T-helper 2 cell treated with Interferon-gamma antibody and Interleukin-4, amounts not matched to agents 5 μg/mL and 100 μg/mL, for 36 hours (primary cell): ENCODE results near the gene SLC22A31.
A peak's percentile ranks its signal among the peaks of the same experiment; 100 is the strongest.

Experiments used
- DNase-seq: peaks from one replicate; pipeline ENCODE4 v3.0.0; 2021; ENCODE audit warnings: low spot score
- H3K27ac Mint-ChIP-seq: one replicate; pipeline ENCODE4 v1.8.0; 2021; ENCODE audit warnings: mild to moderate bottlenecking, mixed read lengths
- H3K27me3 Mint-ChIP-seq: one replicate; pipeline ENCODE4 v1.8.0; 2021; ENCODE audit warnings: low read depth, mixed read lengths
- H3K36me3 Mint-ChIP-seq: one replicate; pipeline ENCODE4 v1.8.0; 2021; ENCODE audit warnings: low read depth, mixed read lengths
- H3K4me1 Mint-ChIP-seq: one replicate; pipeline ENCODE4 v1.8.0; 2021; ENCODE audit warnings: low read depth, mixed read lengths
- H3K4me3 Mint-ChIP-seq: one replicate; pipeline ENCODE4 v1.8.0; 2022; ENCODE audit warnings: mild to moderate bottlenecking, moderate library complexity, mixed read lengths
- H3K9me3 Mint-ChIP-seq: one replicate; pipeline ENCODE4 v1.8.0; 2021; ENCODE audit warnings: mixed read lengths

The SLC22A31 gene

DNA sequence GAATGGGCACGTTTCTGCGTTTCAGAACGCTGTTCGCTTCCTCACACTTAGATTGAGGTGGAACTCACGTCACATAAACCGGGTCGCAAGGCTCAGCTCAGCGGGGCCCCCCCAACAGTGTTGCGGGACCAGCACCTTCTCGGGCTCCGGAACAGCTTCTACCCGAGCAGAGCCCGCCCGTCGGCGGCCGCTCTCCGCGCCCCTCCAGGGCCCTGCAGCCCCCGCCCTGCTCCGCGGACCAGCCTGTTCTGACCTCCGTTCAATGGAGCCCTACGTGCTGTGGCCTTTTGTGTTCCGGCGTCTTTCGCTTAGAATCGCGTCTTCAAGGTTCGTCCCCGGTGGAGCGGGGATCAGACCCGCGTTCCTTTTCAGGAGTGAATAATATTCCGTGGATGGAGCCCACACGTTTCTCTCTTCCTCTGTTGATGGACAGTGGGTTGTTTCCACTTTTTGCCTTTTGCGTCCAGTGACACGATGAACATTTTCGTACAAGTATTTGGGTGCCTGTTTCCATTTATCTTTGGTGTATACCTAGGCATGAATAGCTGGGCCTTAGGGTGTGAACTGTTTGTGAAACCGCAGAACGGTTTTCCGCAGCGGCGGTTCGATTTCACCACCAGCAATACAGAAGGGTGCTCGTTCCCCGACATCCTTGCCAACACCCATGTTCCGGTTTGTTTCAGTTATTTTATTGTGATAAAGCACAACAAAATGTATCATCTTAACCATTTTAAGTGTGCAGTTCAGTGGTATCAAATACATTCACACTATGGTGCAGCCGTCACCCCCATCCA is 2.3 kb upstream of the SLC22A31 start:
- no peaks in the 10 kb centered on the region for H3K9me3 Mint-ChIP-seq
- no peaks in the 10 kb centered on the region for H3K36me3 Mint-ChIP-seq
- peak overlapping the region; percentile 38 for H3K4me3 Mint-ChIP-seq
- peak overlapping the region; percentile 42 for H3K27ac Mint-ChIP-seq
- no peak for DNase-seq
- H3K4me1 Mint-ChIP-seq, result peaks cover 6% of the 10 kb centered on the region
- peaks cover 32% of the 10 kb centered on the region for H3K27me3 Mint-ChIP-seq

DNA sequence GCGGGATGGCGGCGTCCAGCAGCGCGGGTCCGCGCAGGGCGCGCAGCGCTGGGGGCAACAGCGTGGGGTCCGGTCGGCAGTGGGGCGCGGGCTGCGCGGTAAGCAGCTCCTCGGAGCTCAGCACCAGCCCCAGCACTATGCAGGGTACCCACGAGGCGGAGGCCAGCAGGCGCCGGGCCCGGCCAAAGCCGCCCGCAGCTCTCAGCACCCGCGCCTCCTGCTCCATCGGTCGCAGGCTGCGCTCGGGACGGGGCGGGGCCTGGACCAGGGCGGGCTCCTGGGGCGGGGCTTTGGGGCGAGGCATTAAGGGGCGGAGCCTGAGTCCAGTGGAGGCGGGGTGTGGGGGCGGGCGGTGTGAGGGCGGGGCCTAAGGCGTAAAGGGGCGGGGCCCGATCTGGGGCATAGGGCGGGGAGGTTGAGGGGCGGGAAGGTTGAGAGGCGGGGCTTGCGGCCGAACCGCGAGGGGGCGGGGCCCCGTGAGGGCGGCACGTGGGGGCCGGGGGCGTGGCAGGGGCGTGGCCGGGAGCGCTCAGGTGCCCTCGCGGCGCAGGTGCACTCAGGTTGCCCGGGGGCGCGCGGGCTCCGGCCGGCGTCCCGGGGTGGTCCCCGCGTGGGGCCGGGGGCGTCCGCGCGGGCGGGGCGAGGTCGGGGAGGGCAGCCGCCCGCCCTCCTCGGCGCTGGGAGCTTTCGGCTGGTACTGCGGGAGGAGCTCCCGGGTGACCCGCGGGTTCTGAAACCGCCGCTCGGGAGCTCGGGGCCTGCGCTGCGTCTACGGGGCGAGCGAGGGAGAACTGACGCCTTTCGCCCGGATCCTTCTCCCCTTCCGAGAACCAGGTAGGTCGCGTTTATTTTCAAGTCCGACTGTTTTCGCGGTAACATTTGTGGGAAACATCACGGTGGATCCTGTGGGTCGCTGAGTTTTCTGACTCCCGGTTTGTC is 1.4 kb upstream of the SLC22A31 start:
- H3K4me3 Mint-ChIP-seq, result peak overlapping the region; percentile 24
- peaks cover 6% of the 10 kb centered on the region for H3K4me1 Mint-ChIP-seq
- H3K36me3 Mint-ChIP-seq, result no peaks in the 10 kb centered on the region
- no peak overlapping the region for H3K27ac Mint-ChIP-seq
- peaks cover 32% of the 10 kb centered on the region for H3K27me3 Mint-ChIP-seq
- no peaks in the 10 kb centered on the region for H3K9me3 Mint-ChIP-seq
- DNase-seq, result peak; percentile 69

DNA sequence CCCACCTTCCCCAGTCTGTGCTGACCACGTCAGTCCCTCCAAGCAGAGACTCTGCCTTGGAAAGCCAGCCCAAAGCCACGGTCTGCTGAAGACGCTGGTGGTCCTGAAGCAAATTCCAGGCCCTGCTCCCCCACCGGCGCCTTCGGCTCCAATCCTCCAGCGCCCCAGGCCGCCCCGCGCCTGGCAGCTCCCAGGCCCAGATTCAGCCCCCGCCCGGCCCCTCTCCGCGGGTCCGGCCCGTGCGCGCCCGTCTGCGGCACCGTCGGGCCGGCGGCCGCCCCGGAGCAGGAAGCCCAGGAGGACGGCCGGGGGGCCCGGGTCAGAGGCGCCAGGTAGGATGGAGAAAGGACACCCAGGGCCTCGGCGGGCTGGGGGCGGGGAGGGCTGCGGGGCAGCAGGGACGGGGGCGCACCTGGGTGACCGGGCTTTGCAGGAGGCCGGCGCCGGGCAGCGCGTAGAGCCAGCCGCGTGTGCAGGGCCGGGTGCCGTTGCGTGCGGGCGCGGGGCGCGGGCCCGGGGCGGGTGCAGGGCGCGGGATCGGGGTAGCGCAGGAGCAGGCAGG is 594 bp upstream of the SLC22A31 start:
- Mint-ChIP-seq H3K27me3 (peaks cover 32% of the 10 kb centered on the region), H3K4me1 (peaks cover 6% of the 10 kb centered on the region), H3K4me3 (peak overlapping the region; percentile 51), H3K9me3 (no peaks in the 10 kb centered on the region), H3K36me3 (no peaks in the 10 kb centered on the region), H3K27ac (no peak overlapping the region)
- DNase-seq, result no peak

DNA sequence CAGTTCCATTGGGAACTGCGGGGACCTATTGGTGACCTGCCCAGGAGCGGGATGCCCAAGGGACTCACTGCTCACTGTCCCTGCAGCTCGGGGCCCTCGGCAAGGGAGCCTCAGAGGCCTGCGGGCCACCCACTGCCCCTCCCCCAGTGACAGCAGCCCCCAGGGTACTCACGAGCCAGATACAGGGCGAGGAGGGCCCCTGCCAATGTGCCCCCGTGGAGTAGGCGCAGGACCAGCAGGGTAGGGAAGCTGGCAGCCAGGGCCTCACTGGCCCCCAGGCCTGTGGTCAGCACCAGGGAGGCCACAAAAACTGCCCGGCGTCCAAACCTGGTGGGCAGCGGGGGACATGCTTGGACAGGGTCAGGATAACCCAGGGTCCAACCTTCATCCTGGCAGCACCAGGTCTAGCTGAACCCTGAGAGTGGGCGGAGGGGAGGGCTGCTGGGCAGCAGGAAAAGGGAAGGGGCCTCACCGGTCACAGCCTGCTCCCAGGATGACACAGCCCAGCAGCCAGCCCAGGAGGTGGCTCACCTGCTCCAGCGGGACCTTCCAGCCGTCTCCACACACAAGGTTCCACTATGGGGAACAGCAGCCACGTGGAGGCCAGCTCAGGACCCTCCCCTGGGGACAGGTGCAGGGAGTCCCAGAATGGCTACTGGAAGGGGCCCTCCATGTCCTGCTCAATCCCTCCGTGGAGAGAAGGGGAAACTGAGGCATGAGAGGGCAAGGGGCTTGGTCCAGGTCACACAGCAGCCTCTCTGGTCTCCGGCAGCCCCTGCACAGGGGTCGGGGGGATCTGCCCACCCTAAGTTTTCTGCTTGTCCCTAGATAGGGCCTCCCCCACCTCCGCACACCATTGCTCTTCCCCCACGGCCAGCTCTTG is 855 bp downstream of the SLC22A31 start:
- Mint-ChIP-seq H3K27ac (no peak overlapping the region), H3K4me3 (peak overlapping the region; percentile 15), H3K36me3 (no peaks in the 10 kb centered on the region)

DNA sequence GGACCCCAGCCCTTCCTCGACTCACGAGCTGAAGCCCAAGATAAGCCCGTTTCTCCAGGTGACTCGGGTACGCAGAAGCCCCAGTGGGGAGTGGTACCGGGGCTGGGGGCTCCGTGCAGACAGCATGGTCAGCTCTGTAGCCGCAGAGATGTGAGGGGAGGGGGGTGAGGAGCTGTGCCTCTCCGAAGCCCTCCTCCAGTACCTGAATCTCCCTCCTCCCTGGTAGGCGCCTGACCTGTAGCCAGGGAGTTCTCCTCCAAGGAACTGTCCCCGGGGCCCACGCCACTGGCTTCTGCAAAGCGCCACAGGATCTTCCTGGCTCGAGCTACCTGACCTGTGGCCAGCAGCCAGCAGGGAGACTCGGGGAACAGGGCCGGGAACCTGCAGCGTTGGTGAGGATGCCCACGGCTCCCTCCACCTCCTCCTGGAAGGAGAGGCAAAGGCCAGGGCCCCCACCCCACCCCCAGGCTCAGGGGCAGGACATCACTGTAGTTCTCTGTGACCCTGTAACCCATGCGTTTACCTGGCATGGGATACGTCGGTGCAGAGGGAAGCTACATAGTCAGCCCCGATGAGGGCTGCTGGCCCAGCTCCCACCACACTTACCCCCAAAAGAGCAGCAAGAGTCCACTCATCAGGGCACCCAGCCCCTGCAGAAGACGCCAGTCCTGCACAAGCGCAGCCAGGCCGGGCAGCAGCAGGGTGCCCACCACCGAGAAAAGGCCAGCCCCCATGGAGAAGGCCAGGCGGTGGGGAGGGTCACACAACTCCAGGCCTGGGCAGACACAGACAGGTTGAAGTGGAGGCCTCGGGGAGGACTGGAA is 1.7 kb downstream of the SLC22A31 start:
- Mint-ChIP-seq H3K4me3 (no peak overlapping the region), H3K27me3 (peaks cover 22% of the 10 kb centered on the region), H3K27ac (no peak overlapping the region), H3K9me3 (no peaks in the 10 kb centered on the region), H3K4me1 (peaks cover 6% of the 10 kb centered on the region), H3K36me3 (no peaks in the 10 kb centered on the region)
- no peak for DNase-seq

More for the DNA sequence above, 855 bp downstream of the SLC22A31 start:
- H3K4me1 Mint-ChIP-seq, result peaks cover 6% of the 10 kb centered on the region
- H3K9me3 Mint-ChIP-seq, result no peaks in the 10 kb centered on the region
- no peak for DNase-seq
- peaks cover 29% of the 10 kb centered on the region for H3K27me3 Mint-ChIP-seq

DNA sequence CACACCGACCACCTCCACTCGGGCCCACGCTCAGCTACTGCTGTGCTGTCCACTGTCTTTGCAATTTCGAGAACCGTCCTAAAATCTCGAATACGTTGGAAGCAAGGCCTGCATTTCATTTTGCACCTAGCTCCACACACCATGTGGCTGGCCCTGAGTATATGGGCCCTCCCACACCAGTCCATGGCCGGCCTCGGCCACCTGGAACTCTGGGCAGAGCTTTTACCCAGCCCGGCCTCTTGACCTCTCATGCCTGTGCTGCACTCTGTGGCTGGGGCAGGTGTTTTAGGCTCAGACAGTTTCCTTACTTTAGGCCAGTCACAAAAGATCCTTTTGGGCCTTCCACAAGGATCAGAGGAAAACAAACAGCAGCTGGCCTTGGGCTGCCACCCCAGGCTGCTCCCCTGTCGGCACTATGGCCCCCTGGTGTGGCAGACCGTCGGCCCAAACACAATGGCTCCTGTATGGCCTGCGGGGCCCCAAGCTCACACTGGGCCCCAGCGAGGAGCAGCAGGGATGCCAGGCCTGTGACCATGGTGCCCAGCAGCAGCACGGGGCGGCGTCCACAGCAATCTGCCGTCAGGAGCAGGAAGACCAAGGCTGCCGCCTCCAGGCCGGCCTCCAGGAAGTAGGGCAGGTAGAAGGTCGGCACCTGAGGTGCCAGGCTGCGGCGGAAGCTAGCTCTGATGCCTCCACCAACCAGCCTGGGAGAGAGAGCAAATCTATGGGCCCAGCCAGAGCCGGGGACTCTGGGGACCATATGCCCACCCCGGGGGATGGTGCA is 2.5 kb downstream of the SLC22A31 start:
- Mint-ChIP-seq H3K4me1 (peaks cover 4% of the 10 kb centered on the region), H3K36me3 (no peaks in the 10 kb centered on the region)
- DNase-seq, result no peak

DNA sequence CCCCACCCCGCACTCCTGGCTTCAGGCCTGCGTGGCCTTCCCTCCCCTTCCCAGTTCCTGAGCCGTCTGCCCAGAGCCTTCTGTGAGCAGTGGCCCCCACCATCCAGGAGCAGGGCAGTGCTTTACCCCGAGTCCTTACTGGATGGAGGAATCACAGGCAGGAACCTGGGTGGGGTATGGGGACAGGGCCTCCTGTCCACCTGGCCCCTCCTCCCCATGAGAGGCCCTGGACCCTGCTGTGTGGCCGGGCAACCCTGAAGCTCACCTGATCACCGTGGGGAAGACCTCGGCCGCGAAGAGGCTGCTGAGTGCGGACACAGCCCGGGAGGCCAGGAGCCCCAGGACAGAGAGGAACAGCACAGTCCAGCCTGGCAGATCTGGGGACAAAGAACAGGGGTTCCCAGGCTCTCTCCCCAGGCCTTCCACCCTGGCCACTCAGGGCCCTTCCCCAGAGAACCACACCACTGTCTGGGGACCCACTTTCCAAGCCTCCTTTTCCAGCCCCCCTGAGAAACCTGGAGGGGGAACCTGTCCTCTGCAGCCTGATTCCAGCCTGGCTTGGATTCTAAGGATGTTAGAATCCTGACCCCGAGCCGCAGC is 3.2 kb downstream of the SLC22A31 start:
- no peak overlapping the region for H3K4me3 Mint-ChIP-seq
- no peak for DNase-seq
- peaks cover 10% of the 10 kb centered on the region for H3K27me3 Mint-ChIP-seq
- peaks cover 3% of the 10 kb centered on the region for H3K4me1 Mint-ChIP-seq
- H3K27ac Mint-ChIP-seq, result no peak overlapping the region
- no peaks in the 10 kb centered on the region for H3K9me3 Mint-ChIP-seq
- no peaks in the 10 kb centered on the region for H3K36me3 Mint-ChIP-seq

More for the DNA sequence above, 2.5 kb downstream of the SLC22A31 start:
- peaks cover 14% of the 10 kb centered on the region for H3K27me3 Mint-ChIP-seq
- H3K27ac Mint-ChIP-seq, result no peak overlapping the region
- no peaks in the 10 kb centered on the region for H3K9me3 Mint-ChIP-seq
- no peak overlapping the region for H3K4me3 Mint-ChIP-seq

DNA sequence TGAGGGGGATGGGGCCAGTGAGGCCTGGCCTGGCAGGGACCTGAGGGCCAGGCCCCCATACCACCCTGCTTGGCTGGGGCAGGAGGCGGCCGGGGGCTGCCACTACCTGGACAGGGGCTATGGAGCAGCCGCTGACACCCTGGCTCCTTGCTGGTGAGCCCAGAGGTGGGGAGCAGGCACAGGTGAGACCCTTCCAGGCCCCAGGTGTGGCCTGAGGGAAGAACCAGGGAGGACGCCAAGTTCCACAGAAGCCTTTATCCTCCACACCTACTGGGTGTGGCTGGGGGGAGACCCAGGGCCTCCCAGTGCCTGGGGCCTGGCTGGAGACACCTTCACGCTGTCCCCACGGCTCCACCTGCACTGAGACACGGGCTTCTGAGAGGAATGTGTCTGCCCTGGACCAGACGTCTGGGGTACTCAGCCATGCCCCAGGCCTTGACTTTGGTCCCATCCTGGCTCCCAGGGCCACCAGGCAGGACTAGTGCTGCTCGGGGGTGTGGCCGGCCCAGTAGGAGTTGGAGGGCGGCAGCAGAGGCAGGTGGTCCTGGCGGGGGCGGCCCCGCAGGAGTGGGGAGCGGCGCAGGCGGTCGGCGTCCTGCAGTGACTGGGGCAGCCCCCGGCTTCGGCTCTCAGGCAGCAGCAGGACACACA is 4.7 kb downstream of the SLC22A31 start:
- H3K4me1 Mint-ChIP-seq, result peaks cover 2% of the 10 kb centered on the region
- DNase-seq, result no peak
- H3K36me3 Mint-ChIP-seq, result no peaks in the 10 kb centered on the region
- no peaks in the 10 kb centered on the region for H3K9me3 Mint-ChIP-seq
- no peak overlapping the region for H3K27ac Mint-ChIP-seq
- peaks cover 8% of the 10 kb centered on the region for H3K27me3 Mint-ChIP-seq
- H3K4me3 Mint-ChIP-seq, result no peak overlapping the region

DNA sequence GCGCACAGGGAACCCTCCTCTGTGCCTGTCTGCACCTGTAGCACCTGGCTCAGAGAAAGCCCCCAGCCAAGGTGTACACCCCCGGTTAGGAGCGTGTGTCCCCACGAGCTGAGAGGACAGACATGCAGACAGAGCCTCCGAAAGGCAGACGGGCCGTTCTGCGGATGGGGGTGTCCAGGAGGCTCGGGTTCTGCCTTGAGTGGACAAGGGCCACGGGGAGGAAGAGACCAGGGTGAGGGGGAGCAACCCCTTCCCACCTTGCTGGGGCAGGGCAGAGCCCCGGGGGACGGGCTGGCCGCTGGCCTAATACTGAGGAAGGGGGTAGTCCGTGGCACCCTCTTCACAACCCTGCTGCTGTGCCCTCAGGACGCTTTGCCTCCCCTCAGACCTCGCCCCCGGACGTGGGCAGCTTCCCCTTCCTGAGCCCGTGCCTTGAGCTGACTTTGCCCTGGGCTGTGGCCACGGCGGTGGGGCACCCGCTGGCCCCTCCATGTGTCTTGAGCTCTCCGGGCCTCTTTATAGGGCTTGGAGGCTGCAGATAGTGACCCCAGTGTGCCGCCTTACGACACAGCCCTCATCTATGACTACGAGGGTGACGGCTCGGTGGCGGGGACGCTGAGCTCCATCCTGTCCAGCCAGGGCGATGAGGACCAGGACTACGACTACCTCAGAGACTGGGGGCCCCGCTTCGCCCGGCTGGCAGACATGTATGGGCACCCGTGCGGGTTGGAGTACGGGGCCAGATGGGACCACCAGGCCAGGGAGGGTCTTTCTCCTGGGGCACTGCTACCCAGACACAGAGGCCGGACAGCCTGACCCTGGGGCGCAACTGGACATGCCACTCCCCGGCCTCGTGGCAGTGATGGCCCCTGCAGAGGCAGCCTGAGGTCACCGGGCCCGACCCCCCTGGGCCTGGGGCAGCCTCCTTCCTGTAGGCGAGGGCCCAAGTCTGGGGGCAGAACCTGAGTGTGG is 5.7 kb downstream of the SLC22A31 start:
- Mint-ChIP-seq H3K36me3 (no peaks in the 10 kb centered on the region), H3K9me3 (no peaks in the 10 kb centered on the region), H3K4me1 (no peaks in the 10 kb centered on the region), H3K27me3 (no peaks in the 10 kb centered on the region), H3K27ac (no peak overlapping the region), H3K4me3 (no peak overlapping the region)
- no peak for DNase-seq

DNA sequence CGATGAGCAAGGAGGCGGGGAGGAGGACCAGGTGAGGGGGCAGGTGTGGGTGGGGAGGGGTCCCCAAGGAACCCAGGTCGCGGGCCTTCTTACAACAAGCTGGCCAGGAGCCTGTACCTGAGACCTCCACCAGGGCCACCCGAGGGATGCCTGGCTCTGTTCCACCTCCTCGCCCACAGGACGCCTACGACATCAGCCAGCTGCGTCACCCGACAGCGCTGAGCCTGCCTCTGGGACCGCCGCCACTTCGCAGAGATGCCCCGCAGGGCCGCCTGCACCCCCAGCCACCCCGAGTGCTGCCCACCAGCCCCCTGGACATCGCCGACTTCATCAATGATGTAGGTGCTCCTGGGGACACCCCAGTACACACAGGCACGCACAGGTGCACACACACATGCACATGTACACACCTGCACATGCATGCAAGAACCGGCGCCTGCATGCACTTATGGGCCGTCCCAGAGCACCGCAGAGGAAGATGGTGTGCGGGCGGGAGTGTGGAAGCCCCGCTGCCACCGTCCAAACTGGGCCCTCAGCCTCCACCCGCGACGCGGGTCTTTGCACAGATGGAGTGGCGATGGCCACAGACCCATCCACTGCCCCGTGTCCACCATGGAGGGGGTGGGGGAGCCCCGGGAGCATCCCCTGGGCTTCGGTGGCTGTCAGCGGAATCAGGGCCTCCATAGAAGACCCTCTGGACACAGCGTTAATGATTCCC is 6.6 kb downstream of the SLC22A31 start:
- Mint-ChIP-seq H3K36me3 (no peaks in the 10 kb centered on the region), H3K9me3 (no peaks in the 10 kb centered on the region), H3K4me3 (peak overlapping the region; percentile 21), H3K27me3 (no peaks in the 10 kb centered on the region), H3K4me1 (no peaks in the 10 kb centered on the region), H3K27ac (no peak overlapping the region)
- no peak for DNase-seq
